Left ventricle myocardium superior (tissue), 1 donor: Measurements from ENCODE around the gene IRGC. TPM values are rescaled to one million over a fixed set of nuclear protein-coding genes. Genes with fewer than 3 reads are reported as not detected.
A peak's percentile ranks its signal among the peaks of the same experiment; 100 is the strongest.

Experiments used
- ATAC-seq: fragments of 200-7000 bp; cut with Tn5 transposase; one replicate; pipeline ENCODE4 v1.9.1; 2020; ENCODE audit warnings: mild to moderate bottlenecking, moderate library complexity
- DNase-seq: peaks from one replicate; pipeline ENCODE4 v3.0.0-alpha.2; 2020
- intact Hi-C: fragments of 100-400 bp; cut with micrococcal nuclease; formaldehyde crosslinking; loops from one replicate; pipeline ENCODE4 v1.11.0; 2022
- total RNA-seq: library from RNA; stranded (reverse); fragmentation: NEBNext Ultra II Directional; extraction: Animal tissue kit (Norgen Biotek cat#: 25700); gene quantifications from one replicate; pipeline ENCODE4 v1.2.1, GENCODE V29; 2021
- donor health status: DM: no; HTN: yes; CAD: no; lungs with severe emphysema.

IRGC gene
- total RNA-seq, 1 donor from 2014 or later: not detected

DNA sequence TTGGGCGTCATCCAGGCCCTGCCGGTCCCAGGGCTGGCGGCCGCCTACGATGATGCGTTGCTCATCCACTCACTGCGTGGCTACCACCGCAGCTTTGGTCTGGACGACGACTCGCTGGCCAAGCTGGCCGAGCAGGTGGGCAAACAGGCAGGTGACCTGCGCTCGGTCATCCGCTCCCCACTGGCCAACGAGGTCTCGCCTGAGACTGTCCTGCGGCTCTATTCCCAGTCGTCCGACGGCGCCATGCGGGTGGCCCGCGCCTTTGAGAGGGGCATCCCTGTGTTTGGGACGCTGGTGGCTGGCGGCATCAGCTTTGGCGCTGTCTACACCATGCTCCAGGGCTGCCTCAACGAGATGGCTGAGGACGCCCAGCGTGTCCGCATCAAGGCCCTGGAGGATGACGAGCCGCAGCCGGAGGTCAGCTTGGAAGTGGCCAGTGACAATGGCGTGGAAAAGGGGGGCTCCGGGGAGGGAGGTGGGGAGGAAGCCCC lies 3.5 kb downstream of the IRGC start:
- ATAC-seq (no peak), DNase-seq (no peak)
- intact Hi-C loops: no loop called here

DNA sequence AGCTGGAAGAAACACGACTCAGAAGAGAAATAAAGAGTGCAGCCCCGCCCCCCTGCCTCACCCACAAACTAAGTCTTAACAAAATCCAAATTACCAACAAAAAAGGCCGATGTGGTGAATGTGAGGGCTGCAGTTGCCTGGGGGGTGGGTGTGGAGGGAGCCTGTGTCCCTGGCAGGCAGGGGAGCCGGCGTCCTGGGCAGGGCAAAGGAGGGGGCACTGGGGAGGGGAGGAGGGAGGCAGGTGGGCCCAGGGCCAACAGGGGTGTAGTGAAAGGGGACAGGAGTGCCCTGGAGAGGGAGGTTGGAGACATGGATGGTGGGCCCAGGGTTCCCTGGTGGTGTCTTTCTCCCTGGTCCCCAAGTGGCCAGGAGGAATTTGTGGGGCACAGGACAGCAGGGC lies 4.0 kb downstream of the IRGC start:
- intact Hi-C loops: no loop called here
- DNase-seq (no peak), ATAC-seq (no peak)

DNA sequence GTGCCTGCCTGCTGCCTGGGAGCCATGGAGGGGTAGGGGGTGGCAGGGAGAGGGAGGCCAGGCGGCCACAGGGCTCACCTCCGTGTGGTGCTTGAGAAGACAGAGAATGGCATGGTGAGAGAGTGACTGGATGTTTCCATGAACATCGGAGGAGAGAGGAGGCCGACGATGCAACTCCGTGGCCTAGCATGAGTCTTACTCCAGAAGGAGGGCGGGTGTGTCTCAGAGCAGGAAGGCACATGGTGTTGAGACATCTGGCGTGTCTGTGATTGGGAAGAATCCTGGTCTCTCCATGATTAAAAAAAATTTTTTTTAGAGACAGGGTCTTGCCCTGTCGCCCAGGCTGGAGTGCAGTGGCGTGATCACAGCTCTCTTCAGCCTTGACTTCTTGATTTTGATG lies 5.1 kb downstream of the IRGC start:
- intact Hi-C loops: no loop called here
- ATAC-seq: no peak
- no peak for DNase-seq

- ATAC-seq (no peak), DNase-seq (no peak)
- intact Hi-C loops: no loop called here
Observed at GRCh38 chr19:43721469-43722048, 5.7 kb downstream of the IRGC start.

- intact Hi-C loops: no loop called here
- DNase-seq (no peak), ATAC-seq (no peak)
Observed at GRCh38 chr19:43723588-43723987, 7.7 kb downstream of the IRGC start.

GRCh38 chr19:43724896-43725295 lies 9.0 kb downstream of the IRGC start:
- ATAC-seq: no peak
- no peak for DNase-seq
- intact Hi-C loops: no loop called here

DNA sequence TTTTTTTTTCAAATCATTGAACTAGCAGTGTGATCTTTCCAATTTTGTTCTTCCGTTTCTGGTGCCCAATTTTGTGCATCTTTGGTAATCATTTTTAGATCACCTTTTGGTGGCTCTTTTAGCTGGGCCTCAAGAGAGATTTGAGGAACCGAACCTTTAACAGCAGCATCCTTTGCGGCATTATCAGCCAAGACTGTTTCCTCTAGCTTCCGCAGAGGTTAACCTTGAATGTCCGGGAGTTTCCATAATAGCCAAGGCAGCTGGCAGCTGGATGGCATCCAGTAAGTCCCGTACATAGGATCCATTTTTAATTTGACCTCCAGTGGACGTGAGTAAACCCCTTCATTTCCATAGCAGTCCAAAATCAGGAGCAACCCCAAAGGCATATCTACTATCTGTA lies 9.6 kb downstream of the IRGC start:
- ATAC-seq (peak; percentile 42), DNase-seq (no peak)
- intact Hi-C loops: no loop called here

DNA sequence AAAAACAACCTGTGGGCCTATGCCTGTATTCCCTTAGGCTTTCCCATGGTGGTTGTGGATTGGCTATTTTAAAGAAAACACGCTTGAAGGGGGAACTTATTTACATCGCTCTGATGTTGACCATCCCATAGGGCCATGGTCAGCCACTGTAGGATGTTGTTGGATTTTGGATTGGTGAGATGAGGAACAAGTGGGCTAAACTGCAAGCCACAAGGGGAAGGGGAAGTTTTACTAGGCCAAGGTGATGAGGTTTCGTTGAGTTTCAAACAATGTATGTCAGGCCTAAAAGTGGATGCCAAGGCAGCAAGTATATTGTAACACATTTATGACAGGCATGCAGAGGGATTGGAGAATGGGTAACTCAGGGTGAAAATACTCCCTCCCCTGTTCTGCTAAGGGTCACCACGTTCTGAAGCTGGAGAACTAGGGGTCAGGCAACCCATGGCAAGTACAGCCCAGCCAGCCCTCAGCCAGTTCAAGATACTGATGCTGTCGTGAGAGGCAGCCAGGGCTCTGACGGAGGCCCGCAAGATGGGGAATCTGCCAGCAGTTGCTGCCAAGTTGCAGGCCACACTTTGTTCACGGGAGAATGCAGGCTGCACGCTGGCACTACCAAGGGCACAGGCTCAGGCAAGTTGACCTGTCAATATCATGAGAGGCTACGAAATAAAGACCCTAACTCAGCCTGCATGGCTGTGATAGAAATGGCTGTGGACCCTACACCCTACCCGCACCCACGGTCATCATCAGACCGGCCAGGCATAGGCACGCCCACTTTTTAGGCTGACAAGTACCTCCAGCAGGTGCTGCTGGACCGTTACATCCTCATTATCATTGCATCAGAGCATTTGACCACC lies 11.1 kb downstream of the IRGC start:
- DNase-seq (peak; percentile 67), ATAC-seq (peak; percentile 87)
- intact Hi-C loops: no loop called here

- DNase-seq (no peak), ATAC-seq (peak; percentile 12)
- intact Hi-C loops: no loop called here
Observed at GRCh38 chr19:43727593-43727853, 11.6 kb downstream of the IRGC start.

GRCh38 chr19:43729919-43730318 lies 14.0 kb downstream of the IRGC start:
- DNase-seq (no peak), ATAC-seq (no peak)
- intact Hi-C loops: no loop called here

- ATAC-seq (no peak), DNase-seq (no peak)
- intact Hi-C loops: no loop called here
Observed at GRCh38 chr19:43731346-43731745, 15.5 kb downstream of the IRGC start.

DNA sequence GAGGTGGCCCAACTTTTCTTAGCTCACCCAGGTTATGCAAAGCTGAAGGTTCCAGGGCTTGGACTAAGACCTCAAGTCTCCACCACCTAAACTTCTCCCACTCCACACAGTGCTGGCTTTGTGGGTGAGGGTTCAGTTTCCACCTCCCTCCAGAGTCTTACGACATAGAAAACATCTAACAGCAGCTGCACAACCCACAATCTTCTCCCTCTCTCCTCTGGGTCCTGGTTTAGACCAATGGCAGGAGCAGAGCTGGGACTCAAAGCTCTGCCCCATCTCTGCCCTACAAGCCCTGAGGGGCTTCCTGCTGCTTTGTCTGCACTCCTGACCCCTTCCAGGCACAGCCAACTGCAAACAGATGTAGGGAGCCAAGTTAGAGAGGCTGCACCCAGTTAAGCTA lies 16.0 kb downstream of the IRGC start:
- no peak for DNase-seq
- intact Hi-C loops: no loop called here
- no peak for ATAC-seq

- ATAC-seq (no peak), DNase-seq (no peak)
- intact Hi-C loops: no loop called here
Observed at GRCh38 chr19:43735013-43735412, 19.1 kb downstream of the IRGC start.

DNA sequence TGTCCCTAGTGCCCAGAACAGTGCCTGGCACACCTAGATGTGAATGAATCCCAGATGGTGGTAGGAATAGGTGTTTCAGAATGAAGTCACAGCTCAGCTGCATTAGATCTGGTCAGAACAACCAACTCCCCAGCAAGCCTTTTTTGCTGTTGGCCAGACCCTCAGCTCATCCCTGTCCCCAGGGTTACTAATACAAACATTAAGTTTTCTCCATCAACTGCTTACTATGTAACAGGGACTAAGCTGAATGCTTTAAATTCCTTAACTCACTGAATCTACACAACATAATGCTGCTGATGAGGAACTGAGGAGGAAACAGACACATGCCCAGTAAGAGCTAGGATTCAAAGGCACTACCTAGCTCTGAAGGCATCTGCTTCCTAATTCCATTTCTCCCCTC lies 20.1 kb downstream of the IRGC start:
- no peak for ATAC-seq
- intact Hi-C loops: no loop called here
- DNase-seq: no peak

- DNase-seq: no peak
- ATAC-seq: peak; percentile 50
- intact Hi-C loops: no loop called here
Observed at GRCh38 chr19:43738780-43739211, 22.9 kb downstream of the IRGC start.

- peak; percentile 9 for ATAC-seq
- no peak for DNase-seq
- intact Hi-C loops: no loop called here
Observed at GRCh38 chr19:43739439-43740235, 23.8 kb downstream of the IRGC start.

GRCh38 chr19:43741075-43741825 lies 25.4 kb downstream of the IRGC start:
- DNase-seq (no peak), ATAC-seq (peak; percentile 84)
- intact Hi-C loops: no loop called here

DNA sequence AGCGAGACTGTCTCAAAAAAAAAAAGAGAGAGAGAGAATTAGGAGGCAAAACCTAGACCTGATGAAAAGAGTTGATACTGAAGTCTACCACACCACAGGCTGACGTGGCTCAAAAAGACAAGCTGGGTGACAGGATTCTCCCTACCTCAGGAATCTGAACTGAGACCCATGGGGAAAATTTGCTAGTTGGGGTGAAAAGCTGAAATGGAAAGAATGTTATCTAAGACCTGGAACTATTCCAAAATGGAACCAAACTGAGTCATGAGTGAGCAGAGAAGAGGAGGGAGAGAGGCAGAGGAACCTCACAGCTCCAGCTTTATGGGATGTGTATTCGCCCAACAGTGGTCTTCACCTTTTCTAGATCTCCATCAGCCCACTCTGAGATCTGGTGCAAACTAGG lies 27.2 kb downstream of the IRGC start:
- ATAC-seq (no peak), DNase-seq (no peak)
- intact Hi-C loops: no loop called here

GRCh38 chr19:43747557-43748204 lies 31.8 kb downstream of the IRGC start:
- intact Hi-C loops: loop anchor here (5.0 kb wide), 1 partner anchor 40 kb away; no protein-coding TSS in a partner anchor
- ATAC-seq (no peak), DNase-seq (no peak)
